HG03097 (cell line): Measurements from ENCODE around the gene CNGA3.
"Not testable (repeated sequence)": the region's sequence is repeated elsewhere in the genome, so short reads cannot be mapped to it uniquely, and the experiment has no call there.

Experiments
- ATAC-seq: cut with Tn5 transposase; IDR thresholded peaks from one replicate; pipeline ENCODE4 v1.9.1; 2021; ENCODE audit not compliant: unreplicated experiment, low FRiP score

The CNGA3 gene

GRCh38 chr2:98395977-98396376 is 49.7 kb downstream of the CNGA3 start:
- ATAC-seq: no peak

DNA sequence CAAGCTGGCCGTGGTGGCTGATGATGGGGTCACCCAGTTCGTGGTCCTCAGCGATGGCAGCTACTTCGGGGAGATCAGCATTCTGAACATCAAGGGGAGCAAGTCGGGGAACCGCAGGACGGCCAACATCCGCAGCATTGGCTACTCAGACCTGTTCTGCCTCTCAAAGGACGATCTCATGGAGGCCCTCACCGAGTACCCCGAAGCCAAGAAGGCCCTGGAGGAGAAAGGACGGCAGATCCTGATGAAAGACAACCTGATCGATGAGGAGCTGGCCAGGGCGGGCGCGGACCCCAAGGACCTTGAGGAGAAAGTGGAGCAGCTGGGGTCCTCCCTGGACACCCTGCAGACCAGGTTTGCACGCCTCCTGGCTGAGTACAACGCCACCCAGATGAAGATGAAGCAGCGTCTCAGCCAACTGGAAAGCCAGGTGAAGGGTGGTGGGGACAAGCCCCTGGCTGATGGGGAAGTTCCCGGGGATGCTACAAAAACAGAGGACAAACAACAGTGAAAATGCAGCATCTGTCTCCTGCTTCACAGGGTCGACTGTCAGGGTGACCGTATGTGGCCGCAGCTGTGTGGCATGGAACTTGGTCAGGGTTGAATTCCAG is 50.6 kb downstream of the CNGA3 start:
- no peak for ATAC-seq

DNA sequence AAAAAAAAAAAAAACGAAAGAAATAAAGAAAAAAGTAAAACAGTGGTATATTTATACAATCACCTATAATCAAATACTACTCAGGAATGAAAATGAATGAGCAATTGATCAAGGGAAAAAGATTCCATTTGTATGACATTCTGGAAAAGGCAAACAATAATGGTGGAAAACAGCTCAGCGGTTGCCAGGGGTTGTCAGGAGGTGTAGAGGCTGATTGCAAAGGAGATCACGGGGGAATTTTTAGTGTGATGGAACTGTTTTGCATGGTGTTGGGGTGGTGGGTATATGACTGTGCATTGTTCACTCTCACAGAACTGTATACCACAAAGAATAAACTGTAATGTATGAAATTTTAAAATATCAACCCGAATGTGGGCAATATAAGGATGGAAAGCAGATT is 52.9 kb downstream of the CNGA3 start:
- ATAC-seq: no peak

DNA sequence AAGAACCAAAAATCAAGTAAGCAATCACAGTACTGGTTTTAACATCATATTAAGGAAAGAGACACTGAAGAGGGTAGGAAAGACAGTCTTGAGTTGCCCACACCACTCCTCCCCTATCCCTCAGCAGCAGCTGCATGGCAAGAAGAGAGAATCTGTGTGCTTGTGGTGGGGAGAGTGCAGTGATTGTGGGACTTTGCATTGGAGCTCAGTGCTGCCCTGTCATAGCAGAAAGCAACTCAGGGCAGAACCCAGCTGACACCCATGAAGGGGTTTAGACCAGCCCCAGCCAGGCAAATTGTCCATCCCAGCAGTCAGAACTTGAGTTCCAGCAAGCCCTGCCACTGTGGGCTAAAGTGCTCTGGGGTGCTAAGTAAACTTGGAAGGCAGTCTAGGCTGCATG is 57.6 kb downstream of the CNGA3 start:
- no peak for ATAC-seq

DNA sequence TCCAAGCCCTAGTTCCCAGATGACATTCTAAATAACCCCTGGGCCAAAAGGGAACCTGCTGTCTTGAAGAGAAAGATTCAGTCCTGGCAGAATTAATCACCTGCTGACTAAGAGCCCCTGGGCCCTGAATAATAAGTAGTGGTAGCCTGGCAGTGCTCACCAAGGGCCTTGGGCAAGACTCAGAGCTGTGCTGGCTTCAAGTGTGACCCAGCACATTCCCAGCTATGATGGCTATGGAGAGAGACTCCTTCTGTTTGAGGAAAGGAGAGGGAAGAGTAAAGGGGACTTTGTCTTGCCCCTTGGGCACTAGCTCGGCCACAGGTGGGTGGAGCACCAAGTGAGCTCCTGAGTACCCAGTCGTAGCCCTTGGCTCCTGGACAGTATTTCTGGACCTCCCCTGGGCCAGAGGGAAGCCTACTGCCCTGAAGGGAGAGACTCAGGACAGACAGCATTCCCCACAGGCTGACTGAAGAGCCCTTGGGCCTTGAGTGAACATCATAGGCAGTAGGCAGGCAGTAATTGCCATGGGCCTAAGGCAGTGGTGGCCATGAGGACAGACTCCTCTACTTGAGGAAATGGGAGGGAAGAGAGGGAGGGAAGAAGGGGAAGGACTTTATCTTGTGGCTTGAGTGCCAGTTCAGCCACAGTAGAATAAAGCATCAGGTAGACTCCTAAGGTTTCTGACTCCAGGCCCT is 58.4 kb downstream of the CNGA3 start:
- no peak for ATAC-seq

DNA sequence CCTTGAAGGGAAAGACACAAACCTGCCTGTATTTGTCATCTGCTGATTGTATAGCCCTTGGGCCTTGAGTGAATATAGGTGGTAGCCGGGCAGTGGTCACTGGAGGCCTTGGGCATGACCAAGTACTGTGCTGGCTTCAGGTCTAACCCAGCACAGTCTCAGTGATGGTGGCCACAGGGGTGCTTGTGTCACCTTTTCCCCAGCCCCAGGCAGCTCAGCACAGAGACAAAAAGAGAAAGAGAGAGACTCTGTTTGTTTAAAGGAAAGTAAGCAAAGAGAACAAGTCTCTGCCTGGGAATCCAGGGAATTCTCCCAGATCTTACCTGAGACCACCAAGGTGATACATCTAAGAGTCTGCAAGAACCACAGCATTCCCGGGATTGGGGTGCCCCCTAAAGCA is 59.0 kb downstream of the CNGA3 start:
- ATAC-seq: no peak

GRCh38 chr2:98408155-98408554 is 61.9 kb downstream of the CNGA3 start:
- no peak for ATAC-seq

DNA sequence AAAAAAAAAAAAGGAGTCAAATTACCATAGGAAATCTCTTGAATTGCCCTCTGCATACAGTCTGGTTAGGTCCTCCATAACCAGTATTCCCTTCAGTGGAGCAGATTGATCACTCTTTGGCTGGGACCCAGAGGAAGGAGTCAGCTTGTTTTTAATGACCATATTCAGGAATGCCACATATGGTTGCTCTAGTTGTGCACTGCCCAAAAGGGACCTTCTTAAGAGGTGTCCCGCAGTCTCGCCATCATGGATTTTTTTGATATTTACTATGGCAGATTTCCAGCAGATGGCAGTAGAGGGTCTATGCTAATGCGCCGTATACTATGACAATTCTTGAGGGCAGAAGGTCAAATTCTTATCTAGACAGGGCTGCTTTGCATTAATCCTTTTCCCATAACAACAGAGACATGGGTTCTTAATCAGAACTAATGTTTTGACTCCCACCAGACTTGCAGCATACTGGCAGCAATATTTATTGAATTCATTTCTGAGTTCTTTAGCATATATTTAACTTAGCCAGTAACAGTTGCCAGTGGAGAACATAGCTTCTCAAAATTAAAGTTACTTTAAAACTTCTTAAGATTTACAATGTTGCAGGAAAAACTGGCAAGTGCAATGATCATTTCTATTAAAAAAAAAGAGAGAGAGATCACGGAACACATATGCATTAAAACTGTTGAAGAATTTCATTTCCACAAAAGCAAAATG is 66.6 kb downstream of the CNGA3 start:
- no peak for ATAC-seq

GRCh38 chr2:98414246-98414645 is 68.0 kb downstream of the CNGA3 start:
- ATAC-seq: not testable (repeated sequence)

DNA sequence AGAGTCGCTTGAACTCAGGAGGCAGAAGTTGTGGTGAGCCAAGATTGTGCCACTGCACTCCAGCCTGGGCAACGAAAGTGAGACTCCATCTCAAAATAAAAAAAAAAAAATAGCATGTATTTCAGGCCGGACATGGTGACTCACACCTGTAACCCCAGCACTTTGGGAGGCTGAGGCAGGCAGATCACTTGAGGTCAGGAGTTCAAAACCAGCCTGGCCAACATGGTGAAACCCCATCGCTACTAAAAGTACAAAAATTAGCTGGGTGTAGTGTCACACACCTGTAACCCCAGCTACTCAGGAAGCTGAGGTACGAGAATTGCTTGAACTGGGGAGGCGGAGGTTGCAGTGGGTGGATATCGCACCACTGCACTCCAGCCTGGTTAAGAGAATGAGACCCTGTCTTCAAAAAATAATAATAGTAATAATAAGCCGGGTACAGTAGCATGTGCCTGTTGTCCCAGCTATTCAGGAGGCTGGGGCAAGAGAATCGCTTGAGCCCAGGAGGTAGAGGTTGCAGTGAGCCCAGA is 69.5 kb downstream of the CNGA3 start:
- ATAC-seq: not testable (repeated sequence)

- no peak for ATAC-seq
Measured at GRCh38 chr2:98416383-98417159, 70.3 kb downstream of the CNGA3 start.

- no peak for ATAC-seq
Measured at GRCh38 chr2:98419544-98419943, 73.3 kb downstream of the CNGA3 start.

- ATAC-seq: no peak
Measured at GRCh38 chr2:98419977-98420725, 73.9 kb downstream of the CNGA3 start.

DNA sequence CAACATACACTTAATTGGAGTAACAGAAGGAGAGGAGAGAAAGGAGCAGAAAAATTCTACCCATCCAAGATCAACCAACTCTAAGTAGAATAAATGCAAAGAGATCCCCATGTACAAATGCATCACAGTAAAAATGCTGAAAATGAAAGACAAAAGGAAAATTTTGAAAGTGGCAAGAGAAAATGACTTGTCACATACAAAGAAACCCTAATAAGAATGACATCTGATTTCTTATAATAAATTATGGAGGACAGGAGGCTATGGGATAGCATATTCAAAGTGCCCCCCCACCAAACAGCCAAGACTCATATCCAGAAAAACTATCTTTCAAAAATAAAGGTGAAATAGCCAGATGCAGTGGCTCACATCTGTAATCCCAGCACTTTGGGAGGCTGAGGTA is 76.2 kb downstream of the CNGA3 start:
- ATAC-seq: no peak

- ATAC-seq: no peak
Measured at GRCh38 chr2:98426771-98427170, 80.5 kb downstream of the CNGA3 start.

GRCh38 chr2:98432145-98432544 is 85.9 kb downstream of the CNGA3 start:
- ATAC-seq: no peak

- no peak for ATAC-seq
Measured at GRCh38 chr2:98433363-98433964, 87.2 kb downstream of the CNGA3 start.

GRCh38 chr2:98434492-98434891 is 88.2 kb downstream of the CNGA3 start:
- no peak for ATAC-seq

GRCh38 chr2:98435670-98436069 is 89.4 kb downstream of the CNGA3 start:
- not testable (repeated sequence) for ATAC-seq

- ATAC-seq: no peak
Measured at GRCh38 chr2:98436734-98437133, 90.5 kb downstream of the CNGA3 start.
